D341Med (cell line): ENCODE data around the gene KDM5B.
"Not testable (repeated sequence)": the region's sequence is repeated elsewhere in the genome, so short reads cannot be mapped to it uniquely, and the experiment has no call there.

Experiments
- DNase-seq: peaks from one replicate; pipeline ENCODE4 v3.0.0; 2012; ENCODE audit warnings: low spot score

The KDM5B gene

GRCh38 chr1:202807926-202808757, at the start of gene KDM5B:
Gene KDM5B (minus strand): TSS chr1:202808421. CDS start chr1:202808305, 116 bp downstream.
- DNase-seq = peak; percentile 78

GRCh38 chr1:202857136-202857610, 49.0 kb upstream of the KDM5B start:
- no peak for DNase-seq

GRCh38 chr1:202856014-202856413, 47.8 kb upstream of the KDM5B start:
- no peak for DNase-seq

GRCh38 chr1:202854787-202855186, 46.6 kb upstream of the KDM5B start:
- no peak for DNase-seq

GRCh38 chr1:202852163-202852904, 44.1 kb upstream of the KDM5B start:
- DNase-seq = peak; percentile 79

GRCh38 chr1:202850593-202851362, 42.6 kb upstream of the KDM5B start:
- DNase-seq = no peak

GRCh38 chr1:202848191-202848542, 39.9 kb upstream of the KDM5B start:
- DNase-seq = no peak

GRCh38 chr1:202844935-202845334, 36.7 kb upstream of the KDM5B start:
- DNase-seq = no peak

GRCh38 chr1:202844259-202844658, 36.0 kb upstream of the KDM5B start:
- DNase-seq = no peak

GRCh38 chr1:202843081-202843480, 34.9 kb upstream of the KDM5B start:
- no peak for DNase-seq

- no peak for DNase-seq
These were observed 29.6 kb upstream of the KDM5B start for GRCh38 chr1:202837746-202838262.

- DNase-seq = no peak
These were observed 28.6 kb upstream of the KDM5B start for GRCh38 chr1:202836623-202837403.

- no peak for DNase-seq
These were observed 27.4 kb upstream of the KDM5B start for GRCh38 chr1:202835548-202836072.

GRCh38 chr1:202834771-202835547, 26.7 kb upstream of the KDM5B start:
- DNase-seq = no peak

GRCh38 chr1:202831906-202832305, 23.7 kb upstream of the KDM5B start:
- no peak for DNase-seq

- not testable (repeated sequence) for DNase-seq
These were observed 21.0 kb upstream of the KDM5B start for GRCh38 chr1:202829223-202829622.

GRCh38 chr1:202825748-202826147, 17.5 kb upstream of the KDM5B start:
- DNase-seq = no peak

- DNase-seq = no peak
These were observed 13.2 kb upstream of the KDM5B start for GRCh38 chr1:202821467-202821866.

GRCh38 chr1:202818819-202819218, 10.6 kb upstream of the KDM5B start:
- no peak for DNase-seq

- DNase-seq = no peak
These were observed 6.9 kb upstream of the KDM5B start for GRCh38 chr1:202815120-202815519.
